Thoracic aorta (tissue), 2 donors: Measurements from ENCODE around the gene HMGCL. TPM values are rescaled to one million over a fixed set of nuclear protein-coding genes. Genes with fewer than 3 reads are reported as not detected.

Experiments used
- ATAC-seq: fragments of 150-250 bp; one replicate; pipeline ENCODE4 v1.8.0; 2017; ENCODE audit warnings: low read depth; ENCODE audit not compliant: insufficient number of reproducible peaks, low FRiP score
- DNase-seq: peaks from one replicate; pipeline ENCODE4 v3.0.0-alpha.2; 2020; ENCODE audit warnings: low spot score
- H3K27ac ChIP-seq, 2 donors: fragments of 200-600 bp; sonication (generic); 1 replicate in 1 of 2; 2 replicates in 1 of 2; pipeline ENCODE4 v1.5.1; 2016; ENCODE audit warnings: mild to moderate bottlenecking in 2 of 2, moderate library complexity in 2 of 2
- H3K27me3 ChIP-seq: fragments of 200-600 bp; sonication (generic); replicated peaks from 2 replicates; pipeline ENCODE4 v1.6.0; 2016; ENCODE audit warnings: mild to moderate bottlenecking; ENCODE audit not compliant: insufficient read depth
- H3K36me3 ChIP-seq: fragments of 200-600 bp; sonication (generic); one replicate; pipeline ENCODE4 v1.5.1; 2016
- H3K4me1 ChIP-seq, 2 donors: fragments of 200-600 bp; sonication (generic); 1 replicate in 1 of 2; 2 replicates in 1 of 2; pipeline versions ENCODE4 v1.5.1 to v1.6.0; 2016; ENCODE audit warnings: low read depth in 2 of 2, mild to moderate bottlenecking in 1 of 2; ENCODE audit not compliant: control insufficient read depth in 1 of 2
- H3K4me3 ChIP-seq: fragments of 200-600 bp; sonication (generic); 2 replicates; pipeline ENCODE4 v1.5.1; 2016; ENCODE audit warnings: mild to moderate bottlenecking
- H3K9me3 ChIP-seq: fragments of 200-600 bp; sonication (generic); 2 replicates; pipeline ENCODE4 v1.5.1; 2016
- CTCF ChIP-seq: fragments of 200-600 bp; sonication (generic); IDR thresholded peaks from one replicate; pipeline ENCODE4 v1.5.1; 2019; ENCODE audit warnings: antibody characterized with exemption
- total RNA-seq, 2 donors: library from RNA; depleted of rRNA; stranded (reverse); fragments of >200 nt; gene quantifications; one replicate each; pipeline versions ENCODE4 v1.1.0 to v1.2.3, GENCODE V29; 2016

The HMGCL gene
- total RNA-seq, 2 donors from 2014 or later, result 27.6 to 31.7 TPM

- ATAC-seq (no peak), DNase-seq (no peak)
- H3K27ac ChIP-seq, result peak overlapping the region; percentile 85 to 93
- H3K4me3 ChIP-seq, result peak overlapping the region; percentile 98
- no peaks in the 10 kb centered on the region for H3K9me3 ChIP-seq
- peaks cover 4% of the 10 kb centered on the region for H3K36me3 ChIP-seq
- no peaks in the 10 kb centered on the region for H3K27me3 ChIP-seq
- TF ChIP-seq CTCF, result no peak
- H3K4me1 ChIP-seq, result peaks cover 3 to 23% of the 10 kb centered on the region in 2 donors
Measured at GRCh38 chr1:23801338-23801748, 23.9 kb downstream of the HMGCL start.

- peaks cover 5% of the 10 kb centered on the region for H3K36me3 ChIP-seq
- peaks cover 3 to 23% of the 10 kb centered on the region in 2 donors for H3K4me1 ChIP-seq
- TF ChIP-seq CTCF, result no peak
- peak within 1 kb of the TSS; percentile 85 to 93 for H3K27ac ChIP-seq
- DNase-seq (peak; percentile 90), ATAC-seq (peak; percentile 68)
- peak within 1 kb of the TSS; percentile 98 for H3K4me3 ChIP-seq
- H3K9me3 ChIP-seq, result no peaks in the 10 kb centered on the region
- no peaks in the 10 kb centered on the region for H3K27me3 ChIP-seq
Measured at GRCh38 chr1:23800400-23801337, 24.6 kb downstream of the HMGCL start, which contains the start of gene GALE. TSS of gene GALE (minus strand) at chr1:23800754. CDS start at chr1:23799007, 1,747 bp downstream.

GRCh38 chr1:23799570-23800399, 25.4 kb downstream of the HMGCL start:
- Histone ChIP-seq H3K4me3 (peak overlapping the region; percentile 98), H3K36me3 (peaks cover 8% of the 10 kb centered on the region), H3K4me1 (peaks cover 3 to 23% of the 10 kb centered on the region in 2 donors), H3K27ac (peak overlapping the region; percentile 85 to 93), H3K9me3 (no peaks in the 10 kb centered on the region), H3K27me3 (no peaks in the 10 kb centered on the region)
- ATAC-seq (peak; percentile 7), DNase-seq (no peak)
- TF ChIP-seq CTCF, result no peak

- Histone ChIP-seq H3K27me3 (no peaks in the 10 kb centered on the region), H3K27ac (no peak overlapping the region), H3K9me3 (no peaks in the 10 kb centered on the region), H3K4me1 (peaks cover 3 to 23% of the 10 kb centered on the region in 2 donors), H3K36me3 (peaks cover 10% of the 10 kb centered on the region), H3K4me3 (peak overlapping the region; percentile 98)
- no peak for TF ChIP-seq CTCF
- DNase-seq (no peak), ATAC-seq (no peak)
Measured at GRCh38 chr1:23799255-23799569, 26.0 kb downstream of the HMGCL start.

- TF ChIP-seq CTCF, result no peak
- no peak for ATAC-seq
- H3K9me3 ChIP-seq, result no peaks in the 10 kb centered on the region
- H3K27me3 ChIP-seq, result no peaks in the 10 kb centered on the region
- peaks cover 11% of the 10 kb centered on the region for H3K36me3 ChIP-seq
- DNase-seq, result no peak
- no peak overlapping the region for H3K4me3 ChIP-seq
- H3K4me1 ChIP-seq, result peaks cover 3 to 23% of the 10 kb centered on the region in 2 donors
- H3K27ac ChIP-seq, result no peak overlapping the region
Measured at GRCh38 chr1:23798662-23799142, 26.5 kb downstream of the HMGCL start.
